NOMO-1 (cell line): ENCODE results near the gene NR2F1-AS1.

Experiments
- DNase-seq, 2 experiments: peaks; one replicate each; lab custom pipeline; 2025; ENCODE audit not compliant: unreplicated experiment in 2 of 2; lab: John Stamatoyannopoulos, UW

NR2F1-AS1 gene

DNA sequence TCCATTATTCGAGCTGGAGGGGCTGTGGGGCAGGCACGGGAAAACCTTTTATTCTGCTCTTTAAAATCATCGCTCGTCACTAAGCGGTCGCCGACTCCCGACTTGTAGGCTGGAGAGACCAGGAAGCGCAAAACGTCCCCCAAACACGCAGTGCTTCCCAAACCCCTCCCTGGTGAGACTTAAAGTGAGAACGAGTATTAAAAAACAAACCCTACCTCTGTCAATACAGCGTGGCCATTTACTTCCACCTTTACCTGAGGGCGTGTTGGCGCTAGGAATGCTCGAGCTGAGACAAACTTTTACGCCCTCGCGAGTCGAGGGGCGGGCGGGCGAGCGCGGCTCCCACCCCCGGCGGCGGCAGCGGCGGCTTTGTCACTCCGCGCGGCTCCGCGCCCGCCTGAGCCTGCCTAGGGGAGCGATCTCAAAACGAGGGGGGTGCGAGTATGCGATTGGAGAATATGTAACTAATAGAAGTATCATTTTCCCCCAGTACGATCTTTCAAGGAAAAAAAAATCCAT, at the start of gene NR2F1-AS1:
TSS of gene NR2F1-AS1 (minus strand) at position 293 of the 519 bp plus-strand sequence.
- DNase-seq, result no peak

DNA sequence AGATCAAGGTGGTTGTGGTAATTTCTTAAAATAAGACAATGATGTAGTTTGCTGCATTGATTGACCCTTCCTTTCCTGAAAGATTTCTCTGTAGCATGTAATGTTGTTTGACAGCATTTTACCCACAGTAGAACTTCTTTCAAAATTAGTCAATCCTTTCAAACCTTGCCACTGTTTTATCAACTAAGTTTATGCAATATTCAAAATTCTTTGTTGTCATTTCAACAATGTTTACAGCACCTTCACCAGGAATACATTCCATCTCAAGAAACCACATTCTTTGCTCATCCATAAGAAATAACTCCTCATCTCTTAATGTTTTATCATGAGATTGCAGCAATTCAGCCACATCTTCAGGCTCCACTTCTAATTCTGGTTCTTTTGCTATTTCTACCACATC, 45.8 kb upstream of the NR2F1-AS1 start:
- no peak for DNase-seq

DNA sequence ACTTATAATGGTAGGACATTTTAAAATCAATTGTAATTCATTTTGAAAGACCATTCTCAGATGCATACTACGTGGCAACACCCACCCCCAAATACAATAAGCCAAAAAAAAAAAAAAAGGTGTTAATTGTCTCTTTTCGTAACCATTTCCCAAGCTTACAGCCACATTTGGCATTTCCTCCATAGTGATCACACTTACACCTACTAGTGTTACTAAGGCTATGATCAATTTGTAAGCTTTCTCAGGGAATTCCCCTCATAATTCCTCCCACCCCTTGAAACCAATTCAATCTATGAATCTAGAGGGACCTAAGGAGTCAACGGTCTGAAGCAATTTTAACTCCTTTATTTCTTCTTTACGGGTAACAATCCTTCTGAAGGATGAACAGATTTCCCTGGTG, 42.1 kb upstream of the NR2F1-AS1 start:
- no peak for DNase-seq

DNA sequence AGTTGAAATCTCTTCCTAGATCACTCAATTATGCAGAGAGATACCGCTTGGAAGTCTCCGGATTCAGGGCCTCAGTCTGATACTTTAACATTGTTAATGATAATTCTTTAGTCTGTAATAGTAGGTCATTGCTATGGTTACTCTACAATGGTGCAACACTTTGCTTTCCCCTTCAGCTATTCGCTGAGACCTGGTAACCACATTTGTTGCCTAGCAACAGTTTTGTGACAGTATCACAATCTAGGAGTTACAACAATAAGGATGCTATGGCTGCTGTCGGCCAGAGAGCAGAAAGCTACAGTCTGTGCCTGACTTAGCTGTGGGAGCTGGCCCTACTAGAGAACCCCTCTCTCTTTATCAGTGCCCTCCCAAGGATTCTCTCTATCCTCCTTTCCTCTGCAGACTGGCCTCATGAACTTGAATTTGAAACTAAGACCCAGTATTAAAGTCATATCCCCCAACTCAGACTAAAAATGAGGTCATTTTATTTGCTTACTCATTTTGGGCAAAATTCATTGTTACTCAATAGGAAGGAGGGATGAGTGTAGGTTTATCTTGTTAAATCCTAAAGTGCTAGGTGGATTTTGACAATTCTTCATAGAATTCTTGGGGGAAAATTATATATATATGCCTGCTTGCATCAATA, 41.3 kb upstream of the NR2F1-AS1 start:
- peak in 1 of 2 experiments; percentile 36 for DNase-seq

DNA sequence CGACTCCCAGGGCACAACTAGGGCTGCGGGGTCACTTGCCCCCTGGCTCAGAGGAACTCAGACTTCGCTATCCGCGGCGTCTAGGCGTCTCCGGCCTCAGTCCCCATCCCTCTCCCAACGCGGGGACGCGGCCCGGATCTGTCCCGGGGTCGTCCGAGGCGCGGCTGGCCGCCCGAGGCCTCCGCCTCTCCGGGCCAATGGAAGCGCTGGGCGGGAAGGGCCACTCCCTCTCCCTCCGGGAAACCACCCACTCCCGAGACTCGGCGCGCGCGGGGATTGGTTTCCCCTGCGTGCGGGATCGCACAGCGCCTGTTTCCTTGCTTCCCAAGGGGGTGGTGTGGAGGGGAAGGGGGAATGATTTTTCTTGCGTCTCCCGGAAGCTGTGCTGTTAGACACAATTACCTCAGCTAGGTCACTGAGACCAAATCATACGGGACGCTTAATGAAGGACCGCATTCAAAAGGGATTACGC, 40.3 kb upstream of the NR2F1-AS1 start:
- no peak for DNase-seq

DNA sequence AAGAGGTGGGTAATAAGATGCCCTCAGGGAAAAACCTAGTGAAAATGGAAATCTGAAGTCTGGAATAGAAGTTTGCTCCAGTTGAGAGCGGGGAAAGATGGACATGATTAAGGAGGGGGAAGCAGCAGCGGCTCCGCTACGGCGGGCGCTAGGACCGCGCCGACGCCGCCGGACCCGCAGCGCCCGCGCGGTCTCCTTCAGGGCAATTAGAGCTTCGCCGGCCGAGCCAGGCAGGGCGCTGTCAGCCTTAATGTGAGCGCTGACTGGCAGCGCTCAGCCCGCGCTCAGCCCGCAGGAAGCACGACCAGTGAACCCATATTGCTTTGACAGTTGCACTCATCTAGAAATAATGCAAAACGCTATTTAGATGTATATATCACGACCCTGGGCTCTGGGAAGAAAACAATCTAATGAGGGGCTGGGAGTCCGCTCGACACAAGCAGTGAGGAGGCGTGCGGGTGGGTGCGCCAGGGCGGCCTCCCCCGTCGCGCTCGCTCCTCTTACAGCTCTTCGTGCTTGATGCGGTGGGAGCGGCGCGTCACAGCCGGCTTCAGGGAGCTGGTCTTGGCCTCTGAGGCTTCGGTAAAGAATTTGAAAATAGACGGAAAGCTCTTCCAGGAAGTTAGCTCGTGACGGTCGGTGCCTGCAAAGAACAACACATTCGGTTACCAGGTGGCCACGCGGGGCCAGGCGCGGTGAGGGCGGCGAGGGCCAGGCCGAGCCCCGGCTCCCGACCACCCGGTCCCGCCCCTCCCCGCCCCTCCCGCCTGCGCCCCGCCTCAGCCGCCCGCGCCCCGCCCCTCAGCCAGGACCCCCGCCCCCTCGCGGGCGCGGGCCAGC, 39.7 kb upstream of the NR2F1-AS1 start:
- DNase-seq, result peak; percentile 68 to 79

DNA sequence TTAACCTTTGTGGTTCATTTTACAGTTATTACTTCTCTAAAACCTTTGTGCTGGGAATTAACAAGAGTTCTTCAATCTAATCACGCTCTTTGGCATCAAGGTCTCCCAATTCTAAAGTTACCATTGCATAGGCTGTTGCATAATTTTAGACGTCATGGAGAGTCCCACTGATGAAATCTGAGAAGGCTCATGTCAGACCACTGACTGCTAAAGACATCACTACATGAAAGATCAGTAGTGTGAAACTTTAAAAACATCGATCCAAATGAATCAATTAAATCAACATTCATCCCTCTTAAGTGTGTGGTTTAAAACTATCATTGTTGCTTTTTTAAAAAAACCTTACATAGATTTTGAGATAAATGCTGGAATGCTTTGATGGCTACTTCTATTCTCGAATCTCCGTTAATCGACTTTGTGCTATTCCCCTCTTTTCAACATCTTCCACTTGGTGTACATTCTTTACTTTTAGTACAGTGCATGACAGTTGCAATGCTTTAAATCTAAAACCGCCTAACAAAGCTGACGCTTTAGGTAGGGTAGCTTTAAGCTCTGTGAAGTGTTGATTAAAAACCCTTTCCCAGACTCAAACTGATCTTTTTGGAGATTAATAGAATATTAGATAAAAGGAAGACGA, 35.6 kb upstream of the NR2F1-AS1 start:
- DNase-seq, result no peak

DNA sequence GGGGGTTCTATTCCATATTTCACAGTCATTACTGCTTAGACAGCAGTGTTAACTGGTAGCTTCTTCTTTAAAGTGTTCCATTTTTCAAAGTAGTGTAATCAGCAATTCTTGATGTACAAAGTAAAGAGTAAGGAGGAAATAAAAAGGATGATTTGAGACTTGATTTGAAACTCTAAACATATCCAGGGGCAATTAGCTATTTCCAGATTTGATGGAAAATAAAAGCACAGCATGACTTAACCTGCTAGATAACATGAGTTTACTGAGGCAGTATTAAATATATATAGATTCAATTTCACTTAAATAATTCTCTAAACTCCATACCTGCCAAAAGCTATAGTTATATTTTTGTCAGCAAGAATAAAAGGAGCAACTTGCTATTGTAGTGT, 31.8 kb upstream of the NR2F1-AS1 start:
- DNase-seq, result no peak

DNA sequence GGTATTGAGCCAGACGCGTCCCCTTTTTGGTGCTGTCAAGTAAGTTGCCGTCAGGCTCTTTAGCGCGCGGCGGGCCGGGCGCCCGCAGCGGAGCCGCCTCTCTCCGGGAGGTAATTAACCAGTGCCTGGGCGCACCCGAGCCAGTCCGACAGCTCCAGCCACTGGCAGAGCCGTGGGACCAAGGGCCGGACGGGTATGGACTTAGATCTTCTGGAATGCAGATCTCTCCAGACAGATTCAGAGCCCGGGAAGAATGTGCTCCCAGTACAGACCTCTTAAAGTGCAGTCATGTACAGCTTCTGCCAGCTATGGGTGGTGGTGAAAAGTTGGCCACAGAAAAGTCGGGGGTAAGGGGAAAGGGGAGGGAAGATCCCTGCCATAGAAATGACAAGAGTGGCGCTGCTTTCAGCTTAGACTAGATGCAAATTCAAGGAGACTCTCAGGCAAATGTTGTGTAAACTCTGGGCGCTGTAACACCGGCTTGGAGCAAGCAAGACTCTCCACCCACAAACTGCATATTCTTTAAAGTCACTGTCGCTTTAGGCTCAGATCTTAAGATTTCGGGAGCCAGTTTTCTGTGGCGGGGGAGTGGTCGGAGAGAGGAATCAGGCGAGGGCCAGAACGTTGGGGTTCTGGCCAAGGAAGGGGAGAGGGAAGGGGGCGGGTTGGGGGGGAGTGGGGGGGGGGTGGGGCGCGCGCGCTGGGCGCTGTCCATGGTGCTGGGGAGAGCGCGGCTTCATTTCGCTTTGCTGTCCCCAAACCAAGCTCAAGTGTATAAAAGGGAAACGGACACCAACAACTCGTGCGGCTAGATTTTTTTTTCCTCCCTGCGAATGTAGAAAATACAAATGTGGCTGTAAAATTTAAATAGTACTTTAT, 31.2 kb upstream of the NR2F1-AS1 start:
- peak in 1 of 2 experiments; percentile 23 for DNase-seq

DNA sequence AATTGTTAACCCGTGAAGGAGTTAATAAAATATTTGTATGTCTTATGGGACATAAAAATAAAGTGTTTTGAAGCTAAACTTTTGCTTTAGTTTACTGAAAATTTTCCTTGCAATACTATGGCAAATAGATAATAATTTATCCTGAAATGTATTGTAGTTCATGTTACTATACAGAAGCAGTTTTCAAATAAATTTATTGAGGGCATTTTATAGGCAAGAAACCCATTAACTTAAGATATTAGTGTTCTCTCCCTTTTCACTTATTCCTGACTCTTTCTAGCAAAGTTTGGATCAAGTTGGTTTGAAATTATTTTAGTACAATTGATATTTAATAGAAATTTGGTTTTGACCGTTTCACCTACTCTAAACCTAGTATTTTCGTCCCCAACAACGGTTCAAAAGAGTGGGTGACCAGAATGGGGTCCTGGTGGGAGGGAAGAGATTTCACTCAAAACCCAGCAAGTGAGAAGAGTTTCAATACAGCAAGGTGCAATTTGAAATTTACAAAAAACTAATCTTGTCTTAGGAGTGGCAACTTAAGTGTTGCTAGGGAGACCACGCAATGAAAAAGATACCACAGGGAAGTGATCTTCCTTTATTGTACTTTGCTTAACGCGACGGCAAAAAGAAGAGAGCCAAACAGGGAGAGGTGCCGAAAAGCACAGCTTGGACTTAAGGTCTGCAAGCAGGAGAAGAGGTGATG, 30.4 kb upstream of the NR2F1-AS1 start:
- DNase-seq, result no peak

DNA sequence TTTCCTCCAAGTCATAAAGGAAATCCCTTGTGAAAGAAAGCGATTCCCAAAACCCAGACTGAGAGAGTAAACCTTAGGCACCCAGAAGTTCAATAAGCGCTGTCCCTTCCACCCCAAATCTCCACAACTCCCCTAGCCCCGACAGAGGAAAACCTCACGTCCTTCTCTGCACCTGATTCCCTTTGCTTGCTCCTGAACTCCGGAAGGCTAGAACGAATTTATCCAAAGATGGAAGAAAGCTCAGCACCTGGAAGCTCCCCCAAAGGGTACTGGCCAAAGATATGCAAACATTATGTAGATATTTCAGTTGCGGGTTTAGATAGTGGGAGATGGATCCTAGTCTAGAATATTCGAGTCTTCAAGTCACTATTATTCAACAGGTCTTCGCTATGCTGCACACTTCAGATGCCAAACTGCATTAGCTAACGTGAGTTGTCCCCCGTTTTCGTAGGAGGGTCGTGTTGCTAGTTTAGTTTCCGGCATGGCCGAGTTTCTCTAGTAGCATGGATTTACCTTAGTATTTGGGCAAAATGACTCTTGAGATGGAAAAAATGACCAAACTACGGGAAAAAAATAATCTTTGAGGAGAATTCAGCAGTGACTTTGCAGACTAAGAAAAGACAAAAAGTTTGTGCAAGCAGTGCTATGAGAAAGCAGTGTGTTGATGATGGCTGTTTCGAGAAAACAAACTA, 29.7 kb upstream of the NR2F1-AS1 start:
- DNase-seq, result no peak

DNA sequence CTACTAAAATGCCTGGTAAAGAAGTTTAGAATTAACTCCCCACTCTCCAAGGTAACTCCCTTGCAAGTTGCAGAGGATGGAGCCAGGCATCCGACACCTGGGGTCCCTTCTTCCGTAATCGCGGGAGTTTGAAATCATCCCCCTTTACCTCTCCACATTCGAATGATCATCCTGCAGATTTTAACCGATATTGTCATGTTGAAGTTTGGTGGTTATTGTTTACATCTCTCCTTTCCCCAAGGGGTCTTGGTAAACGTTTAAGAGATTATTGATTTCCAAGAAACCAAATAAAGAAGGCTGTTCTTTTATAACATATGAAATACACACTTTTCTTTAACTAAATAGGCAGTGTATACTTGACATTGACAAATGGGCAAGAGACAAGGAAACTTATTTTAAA, 28.7 kb upstream of the NR2F1-AS1 start:
- DNase-seq, result no peak

DNA sequence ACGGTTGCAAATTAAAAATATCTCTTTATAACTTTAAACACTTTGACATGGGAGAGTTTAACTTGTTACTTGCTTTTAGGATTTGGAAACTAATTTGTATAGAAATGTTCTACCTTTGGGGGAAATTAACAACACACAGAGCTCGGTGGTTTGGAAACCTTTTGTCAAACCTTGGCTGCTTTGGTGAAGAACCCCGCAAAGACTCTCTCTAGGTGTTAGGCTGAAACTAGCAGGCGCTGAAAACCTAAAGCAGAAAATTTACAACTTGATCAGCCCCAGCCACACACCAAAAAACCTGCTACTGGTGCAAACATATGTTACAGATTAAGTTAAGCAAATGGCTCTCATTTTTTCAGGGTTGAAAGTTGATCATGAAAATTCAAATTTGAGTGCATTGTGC, 27.8 kb upstream of the NR2F1-AS1 start:
- DNase-seq, result no peak

DNA sequence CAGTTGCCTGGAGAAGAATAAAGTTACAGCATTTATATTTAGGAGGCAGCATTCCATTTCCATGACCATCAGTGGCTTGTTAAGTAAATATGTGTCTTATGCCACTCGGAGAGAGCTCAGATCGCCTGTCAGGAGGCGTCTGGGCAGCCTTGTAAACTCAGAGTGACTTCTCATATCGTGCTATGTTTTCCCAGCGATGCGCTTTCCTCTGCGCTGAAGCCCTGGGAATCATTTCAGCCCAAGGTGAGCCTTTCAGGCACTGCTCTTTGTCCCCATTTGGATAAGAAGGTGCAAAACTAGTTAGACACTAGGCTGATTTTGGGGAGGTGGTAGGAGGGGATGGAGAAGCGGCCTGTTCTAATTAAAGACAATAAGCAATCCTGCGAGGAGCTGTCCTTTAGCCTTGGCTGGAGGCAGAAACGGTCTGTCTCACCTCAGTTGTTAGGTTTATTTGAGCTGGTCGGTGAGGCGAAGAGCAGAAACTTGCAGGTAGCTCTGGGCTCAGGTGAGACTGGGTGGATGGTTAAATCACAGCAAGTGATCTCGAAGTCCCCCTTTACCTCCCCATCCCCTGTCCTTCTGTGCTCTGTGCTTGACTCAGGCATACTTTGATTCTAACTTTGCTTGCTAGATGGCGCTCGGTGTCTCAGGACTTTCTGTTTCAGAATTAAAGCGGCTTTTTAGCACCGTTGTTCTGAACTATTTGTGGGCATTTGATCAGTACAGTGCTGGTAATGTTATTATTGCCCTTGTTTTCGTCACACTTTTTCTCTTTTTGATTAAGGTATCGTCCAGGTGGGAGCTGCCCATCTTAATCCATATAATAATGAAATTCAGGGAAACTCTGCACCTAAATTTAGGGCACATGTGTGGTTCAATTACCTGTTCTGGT, 26.6 kb upstream of the NR2F1-AS1 start:
- peak in 1 of 2 experiments; percentile 38 for DNase-seq

DNA sequence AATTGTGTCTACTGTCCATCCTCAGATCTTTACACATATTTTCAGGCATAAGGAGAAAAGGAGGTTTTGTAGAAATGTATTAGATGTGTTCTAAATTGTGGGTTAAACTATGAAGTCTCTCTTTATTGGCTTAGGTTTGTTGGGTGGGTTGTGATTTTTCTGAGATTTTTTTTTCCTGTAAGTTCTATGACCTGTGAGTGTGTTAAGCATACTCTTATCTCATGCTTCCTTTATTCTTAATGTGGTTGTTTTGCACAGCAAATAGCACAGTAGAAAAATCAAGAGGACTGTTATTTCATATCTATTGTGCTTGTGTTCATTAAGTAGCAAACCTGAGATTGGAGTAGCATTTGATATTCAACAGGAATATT, 25.3 kb upstream of the NR2F1-AS1 start:
- no peak for DNase-seq

DNA sequence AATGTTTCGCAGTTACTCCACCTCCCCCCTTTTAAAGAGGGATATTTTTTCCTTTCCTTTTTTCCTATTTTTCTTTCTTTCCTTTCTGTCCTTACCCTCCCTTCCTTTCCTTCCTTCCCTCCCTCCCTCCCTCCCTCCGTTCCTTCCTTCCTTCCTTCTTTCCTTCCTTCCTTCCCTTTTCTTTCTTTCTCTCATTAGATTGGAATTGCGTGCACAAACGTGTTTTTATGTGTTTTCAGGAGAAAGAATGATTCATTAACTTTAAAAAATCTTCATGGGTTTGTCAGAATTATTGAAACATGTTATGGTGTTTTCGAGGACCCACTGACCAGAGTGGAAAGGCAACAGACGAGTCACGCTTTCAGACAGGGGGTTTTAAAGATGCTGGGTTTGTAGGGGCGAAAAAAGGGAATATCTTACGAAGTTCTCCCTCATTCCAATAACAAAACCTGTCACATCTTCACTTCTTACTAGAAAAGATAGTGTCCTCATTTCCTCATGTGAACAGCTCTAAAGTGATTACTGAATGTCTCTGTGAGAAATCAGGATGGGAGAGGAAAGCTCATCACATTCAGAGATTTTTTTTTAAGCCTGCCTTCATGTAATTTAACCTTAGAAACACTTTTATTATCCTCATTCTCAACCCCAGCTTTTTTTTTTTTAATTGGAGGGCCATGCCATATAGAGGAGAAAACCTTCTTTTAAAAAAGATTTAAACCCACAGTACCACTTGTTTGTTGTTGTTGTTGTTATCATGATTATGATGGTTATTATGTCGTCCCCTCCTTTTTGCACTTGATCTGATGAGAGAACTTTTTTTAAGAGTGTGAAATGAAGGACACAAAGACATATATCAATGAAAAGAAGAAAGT, 23.9 kb upstream of the NR2F1-AS1 start:
- DNase-seq, result no peak
